Measurements from ENCODE around the gene CA6.

CA6 gene

GRCh38 chr1:8985915-8986813 lies 40.5 kb downstream of the CA6 start:
- TF ChIP-seq SIN3A (IDR thresholded peaks at IDR 0.05; ENCODE audit: borderline replicate concordance, insufficient read depth, low read length), result no peak
- no peak for TF ChIP-seq POLR2AphosphoS5 (IDR thresholded peaks at IDR 0.05; ENCODE audit: low read depth, low read length)

- TF ChIP-seq REST (IDR thresholded peaks at IDR 0.05; ENCODE audit: insufficient read depth in 1 of 2, low read depth in 2 of 2, low read length in 2 of 2), result no peak
- no peak for TF ChIP-seq FOXP2 (optimal IDR thresholded peaks at IDR 0.05; ENCODE audit: borderline replicate concordance, extremely low read depth, extremely low read length, insufficient read depth)
- no peak for TF ChIP-seq SIN3A (IDR thresholded peaks at IDR 0.05; ENCODE audit: borderline replicate concordance, insufficient read depth, low read length)
- TF ChIP-seq TAF1 (IDR thresholded peaks at IDR 0.05; ENCODE audit: borderline replicate concordance, insufficient read depth, low read length), result no peak
Measured at GRCh38 chr1:8986814-8987190, 41.1 kb downstream of the CA6 start.

GRCh38 chr1:8987881-8988617 lies 42.4 kb downstream of the CA6 start:
- no peak for TF ChIP-seq FOXP2 (optimal IDR thresholded peaks at IDR 0.05; ENCODE audit: borderline replicate concordance, extremely low read depth, extremely low read length, insufficient read depth)
- TF ChIP-seq TAF1 (IDR thresholded peaks at IDR 0.05; ENCODE audit: borderline replicate concordance, insufficient read depth, low read length), result no peak
- no peak for TF ChIP-seq REST (IDR thresholded peaks at IDR 0.05; ENCODE audit: insufficient read depth in 1 of 2, low read depth in 2 of 2, low read length in 2 of 2)
- TF ChIP-seq POLR2AphosphoS5 (IDR thresholded peaks at IDR 0.05; ENCODE audit: low read depth, low read length), result no peak
- TF ChIP-seq SIN3A (IDR thresholded peaks at IDR 0.05; ENCODE audit: borderline replicate concordance, insufficient read depth, low read length), result no peak

GRCh38 chr1:8988618-8988967 lies 42.9 kb downstream of the CA6 start:
- TF ChIP-seq REST (IDR thresholded peaks at IDR 0.05; ENCODE audit: insufficient read depth in 1 of 2, low read depth in 2 of 2, low read length in 2 of 2) (no peak), FOXP2 (optimal IDR thresholded peaks at IDR 0.05; ENCODE audit: borderline replicate concordance, extremely low read depth, extremely low read length, insufficient read depth) (no peak), TAF1 (IDR thresholded peaks at IDR 0.05; ENCODE audit: borderline replicate concordance, insufficient read depth, low read length) (no peak), SIN3A (IDR thresholded peaks at IDR 0.05; ENCODE audit: borderline replicate concordance, insufficient read depth, low read length) (no peak), POLR2AphosphoS5 (IDR thresholded peaks at IDR 0.05; ENCODE audit: low read depth, low read length) (no peak)

GRCh38 chr1:8989061-8989460 lies 43.4 kb downstream of the CA6 start:
- TF ChIP-seq POLR2AphosphoS5 (IDR thresholded peaks at IDR 0.05; ENCODE audit: low read depth, low read length), result no peak
- TF ChIP-seq SIN3A (IDR thresholded peaks at IDR 0.05; ENCODE audit: borderline replicate concordance, insufficient read depth, low read length), result no peak

- no peak for TF ChIP-seq TAF1 (IDR thresholded peaks at IDR 0.05; ENCODE audit: borderline replicate concordance, insufficient read depth, low read length)
- TF ChIP-seq SIN3A (IDR thresholded peaks at IDR 0.05; ENCODE audit: borderline replicate concordance, insufficient read depth, low read length), result no peak
- no peak for TF ChIP-seq FOXP2 (optimal IDR thresholded peaks at IDR 0.05; ENCODE audit: borderline replicate concordance, extremely low read depth, extremely low read length, insufficient read depth)
- TF ChIP-seq REST (IDR thresholded peaks at IDR 0.05; ENCODE audit: insufficient read depth in 1 of 2, low read depth in 2 of 2, low read length in 2 of 2), result no peak
- TF ChIP-seq POLR2AphosphoS5 (IDR thresholded peaks at IDR 0.05; ENCODE audit: low read depth, low read length), result no peak
Measured at GRCh38 chr1:8989821-8990220, 44.2 kb downstream of the CA6 start.

All from PFSK-1 (cell line).